H1 (cell line): Measurements from ENCODE around the gene HRNR. TPM values are rescaled to one million over a fixed set of nuclear protein-coding genes. Genes with fewer than 3 reads are reported as not detected.

Source experiments
- BRCA1 ChIP-seq: IDR thresholded peaks from 2 replicates; pipeline ENCODE4 v1.6.1; 2012; ENCODE audit warnings: low read depth, low read length, improper control_type of control experiment
- CHD7 ChIP-seq: fragments of 300-600 bp; sonication (generic); IDR thresholded peaks from 2 replicates; pipeline ENCODE4 v1.7.1; 2012; ENCODE audit warnings: low read length, moderate library complexity, mild to moderate bottlenecking, inconsistent platforms; ENCODE audit not compliant: insufficient replicate concordance
- FOSL1 ChIP-seq: IDR thresholded peaks from 2 replicates; pipeline ENCODE4 v1.6.1; 2011; ENCODE audit warnings: mild to moderate bottlenecking, low read depth, low read length, moderate library complexity; ENCODE audit not compliant: insufficient read depth
- HDAC6 ChIP-seq: IDR thresholded peaks from one replicate; pipeline ENCODE4 v1.7.1; 2012; ENCODE audit warnings: low read depth, mild to moderate bottlenecking, inconsistent platforms, low read length, moderate library complexity
- TCF12 ChIP-seq: IDR thresholded peaks from 2 replicates; pipeline ENCODE4 v1.6.1; 2011; ENCODE audit warnings: low read depth, mild to moderate bottlenecking, low read length
- polyA plus RNA-seq, 7 experiments: library from polyadenylated mRNA; depleted of rRNA in 3 of 7; stranded (reverse) in 5 of 7; unstranded in 2 of 7; fragments of >200 nt in 5 of 7; fragments of 200-250 nt in 2 of 7; gene quantifications; 1 replicate in 5 of 7; 2 replicates in 1 of 7; 4 replicates in 1 of 7; pipeline versions ENCODE4 v1.2.1 to v1.2.3, GENCODE V29; 2011 to 2013; ENCODE audit warnings: missing spikeins in 2 of 7, mixed read lengths in 2 of 7
- total RNA-seq: library from RNA; stranded (reverse); fragmentation: NEBNext Ultra II Directional; extraction: Animal tissue kit (Norgen Biotek cat#: 25700); gene quantifications from 2 replicates; pipeline ENCODE4 v1.2.1, GENCODE V29; 2021

The HRNR gene
- total and polyA plus RNA-seq, 2 of the 8 experiments (the other 6 are each of a cell fraction or from before 2014, with no cell fraction given), result not detected

- no peak for TF ChIP-seq CHD7
- TF ChIP-seq BRCA1, result no peak
- TF ChIP-seq TCF12, result no peak
- TF ChIP-seq HDAC6, result no peak
- TF ChIP-seq FOSL1, result no peak
Observed at GRCh38 chr1:152167835-152168534, 56.0 kb downstream of the HRNR start (continued).
